Spinal cord (tissue), 10 donors: ENCODE results near the gene TRIM9. TPM values are rescaled to one million over a fixed set of nuclear protein-coding genes. Genes with fewer than 3 reads are reported as not detected.

Source experiments
- DNase-seq, 6 donors: peaks; one replicate each; pipeline versions ENCODE4 v3.0.0 to v3.0.0-alpha.2; 2013 to 2015; ENCODE audit warnings: low spot score in 6 of 6, low read depth in 4 of 6
- H3K27ac ChIP-seq: one replicate; pipeline ENCODE4 v1.5.1; 2013; ENCODE audit warnings: low read depth, low read length, control low read depth
- H3K27me3 ChIP-seq: one replicate; pipeline ENCODE4 v1.6.1; 2013; ENCODE audit warnings: low read length; ENCODE audit not compliant: control insufficient read depth, insufficient read depth
- H3K36me3 ChIP-seq: one replicate; pipeline ENCODE4 v1.6.1; 2013; ENCODE audit warnings: low read length; ENCODE audit not compliant: control insufficient read depth, insufficient read depth
- H3K4me1 ChIP-seq: one replicate; pipeline ENCODE4 v1.6.1; 2013; ENCODE audit warnings: low read length; ENCODE audit not compliant: control insufficient read depth, insufficient read depth
- H3K4me3 ChIP-seq: one replicate; pipeline ENCODE4 v1.5.1; 2013; ENCODE audit warnings: low read depth, low read length, control low read depth
- H3K9me3 ChIP-seq: one replicate; pipeline ENCODE4 v1.6.1; 2013; ENCODE audit warnings: low read length; ENCODE audit not compliant: control insufficient read depth, insufficient read depth
- WGBS: methylation state at CpG from one replicate; pipeline ENCODE4 v1.1.5; 2013; ENCODE audit warnings: missing lambda C conversion rate; ENCODE audit not compliant: insufficient coverage; 5-methylcytosine and 5-hydroxymethylcytosine counted together
- polyA plus RNA-seq, 2 donors: library from polyadenylated mRNA; unstranded; fragments of 120-200 nt; gene quantifications; one replicate each; pipeline ENCODE4 v1.2.1, GENCODE V29; 2013; ENCODE audit not compliant: insufficient read length in 2 of 2
- total RNA-seq, 2 donors: library from RNA; depleted of rRNA in 1 of 2; stranded (reverse); fragments of 120-200 nt in 1 of 2; fragments of >200 nt in 1 of 2; gene quantifications; one replicate each; pipeline versions ENCODE4 v1.2.3 to v1.2.4, GENCODE V29; 2013 to 2014
- donor health status: healthy.

The TRIM9 gene
- total and polyA plus RNA-seq, 4 donors = 28.9 to 122 (median 78.6) TPM

DNA sequence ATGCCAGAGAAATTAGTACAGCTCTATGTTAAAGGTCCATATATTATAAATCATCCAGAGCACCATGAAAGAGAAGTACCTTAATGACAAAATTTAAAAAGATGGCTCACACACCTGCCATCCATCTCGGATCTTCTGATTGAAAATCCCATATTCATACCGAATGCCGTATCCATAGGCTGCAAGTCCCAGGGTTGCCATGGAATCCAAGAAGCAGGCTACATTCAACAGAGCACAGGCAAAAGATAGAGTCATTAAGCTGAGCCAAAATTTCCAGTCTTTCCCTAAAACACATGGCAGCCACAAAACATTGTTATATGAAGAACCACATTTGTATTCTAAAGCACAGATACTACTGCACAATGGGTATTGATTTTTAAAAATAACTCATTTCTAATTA lies 163.3 kb downstream of the TRIM9 start:
- peak in 2 of 6 donors; percentile 31 to 52 for DNase-seq
- Histone ChIP-seq H3K36me3 (no peaks in the 10 kb centered on the region), H3K27me3 (no peaks in the 10 kb centered on the region), H3K4me1 (no peaks in the 10 kb centered on the region), H3K27ac (no peak overlapping the region), H3K4me3 (no peak overlapping the region), H3K9me3 (no peaks in the 10 kb centered on the region)
- WGBS = 70% methylated on average over 3 of the region's 3 CpGs

DNA sequence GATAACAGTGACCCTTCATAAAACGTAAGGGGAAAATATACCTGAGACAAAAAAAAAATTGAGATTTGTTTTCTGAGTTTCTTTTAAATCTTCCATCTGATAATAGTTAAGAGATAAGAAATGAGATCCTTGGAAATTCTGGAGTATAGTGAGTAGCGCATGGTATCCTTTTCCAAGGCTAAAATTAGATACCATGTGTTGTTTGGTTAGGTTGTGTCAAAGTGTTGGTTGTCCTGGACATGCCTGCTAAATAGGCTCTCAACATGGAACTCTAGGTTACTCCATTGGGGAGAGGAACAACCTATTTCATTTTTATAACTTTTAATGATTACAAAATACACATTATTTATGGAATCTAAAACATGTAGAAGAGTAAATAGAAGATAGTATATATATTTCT lies 165.4 kb downstream of the TRIM9 start:
- no peaks in the 10 kb centered on the region for H3K9me3 ChIP-seq

DNA sequence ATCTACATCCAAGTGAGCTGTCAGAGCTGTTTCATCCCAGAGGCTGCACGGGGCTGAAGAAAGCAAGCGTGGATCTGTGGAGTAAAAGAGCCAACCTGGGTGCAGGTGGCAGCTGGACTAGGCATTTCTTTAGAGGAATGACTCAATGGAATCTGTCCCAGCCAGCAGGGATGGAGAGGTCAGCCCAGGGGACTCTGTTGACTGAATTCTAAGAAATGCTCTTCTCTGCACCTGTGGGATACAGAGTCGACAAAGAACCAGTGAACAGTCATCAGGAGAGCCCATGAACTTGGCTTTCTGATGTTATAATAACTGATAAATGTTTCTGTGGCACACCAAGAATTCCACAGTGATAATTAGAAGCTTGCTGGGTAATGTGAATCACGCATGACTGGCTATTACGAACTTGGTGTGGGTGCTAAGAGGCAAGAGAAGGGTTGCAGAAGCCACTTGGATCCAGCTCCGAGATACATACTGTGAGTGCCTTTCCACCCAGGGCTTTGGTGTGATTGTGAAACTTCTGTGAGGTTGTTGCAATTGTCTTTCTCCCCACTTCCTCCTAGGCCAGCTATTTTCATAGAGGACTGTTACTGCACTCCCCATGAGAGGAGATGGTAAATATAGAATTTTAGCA lies 166.8 kb downstream of the TRIM9 start:
- no peaks in the 10 kb centered on the region for H3K4me1 ChIP-seq
- no peaks in the 10 kb centered on the region for H3K27me3 ChIP-seq
- H3K36me3 ChIP-seq = no peaks in the 10 kb centered on the region
- WGBS = 98% methylated on average over 5 of the region's 6 CpGs
- no peak overlapping the region for H3K27ac ChIP-seq
- no peak overlapping the region for H3K4me3 ChIP-seq
- H3K9me3 ChIP-seq = no peaks in the 10 kb centered on the region
- no peak for DNase-seq

More for the DNA sequence above, 165.4 kb downstream of the TRIM9 start:
- no peaks in the 10 kb centered on the region for H3K4me1 ChIP-seq
- no peak for DNase-seq
- H3K27me3 ChIP-seq = no peaks in the 10 kb centered on the region
- 90% methylated on average over 2 of the region's 2 CpGs for WGBS
- no peak overlapping the region for H3K27ac ChIP-seq
- H3K4me3 ChIP-seq = no peak overlapping the region
- no peaks in the 10 kb centered on the region for H3K36me3 ChIP-seq

DNA sequence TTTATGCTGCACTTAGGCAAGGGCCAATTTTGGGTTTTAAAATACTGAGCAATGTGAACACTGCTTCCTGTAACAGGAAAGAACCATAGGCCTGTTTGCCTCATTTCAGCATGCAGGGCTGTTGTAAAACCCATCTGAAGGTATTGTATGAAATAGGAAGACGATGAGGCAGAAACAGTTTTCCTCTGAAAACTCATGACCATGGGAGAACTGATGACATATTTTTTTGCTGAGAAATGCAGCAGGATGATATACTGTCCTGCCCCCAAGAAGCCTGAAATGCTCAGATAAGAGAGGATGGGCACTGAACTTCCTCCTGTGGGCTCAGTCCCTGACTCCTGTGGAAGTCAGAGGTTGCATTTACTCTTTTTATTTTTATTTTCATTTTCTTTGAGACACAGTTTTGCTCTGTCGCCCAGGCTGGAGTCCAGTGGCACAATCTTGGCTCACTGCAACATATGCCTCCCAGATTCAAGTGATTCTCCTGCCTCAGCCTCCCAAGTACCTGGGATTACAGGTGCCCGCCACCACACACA lies 168.0 kb downstream of the TRIM9 start:
- WGBS = 90% methylated on average over 1 of the region's 3 CpGs

More for the DNA sequence above, 168.0 kb downstream of the TRIM9 start:
- Histone ChIP-seq H3K4me1 (no peaks in the 10 kb centered on the region), H3K27me3 (no peaks in the 10 kb centered on the region), H3K9me3 (no peaks in the 10 kb centered on the region), H3K27ac (no peak overlapping the region), H3K36me3 (no peaks in the 10 kb centered on the region), H3K4me3 (no peak overlapping the region)
- DNase-seq = no peak

Other genes starting within 250 kb of the TRIM9 start
- gene ABHD12B, start 223.1 kb downstream of the TRIM9 start, total RNA-seq = under 1 TPM; 0.28 to 0.59 TPM
- 1 to 10 TPM; 1.3 to 1.5 TPM for gene ABHD12B, start 223.1 kb downstream of the TRIM9 start, polyA plus RNA-seq
- gene PYGL, start 150.6 kb downstream of the TRIM9 start, total RNA-seq = 10 to 100 TPM; 33.9 to 38.9 TPM
- gene PYGL, start 150.6 kb downstream of the TRIM9 start, polyA plus RNA-seq = 10 to 100 TPM; 19.5 to 21.8 TPM
- 10 to 100 TPM; 28.2 to 45.4 TPM for gene TMX1, start 145.1 kb upstream of the TRIM9 start, total RNA-seq
- 10 to 100 TPM; 32.5 to 43.4 TPM for gene TMX1, start 145.1 kb upstream of the TRIM9 start, polyA plus RNA-seq